Esophagus muscularis mucosa (tissue), 4 donors: ENCODE data around the gene UMODL1.

Experiments used
- EP300 ChIP-seq: sonication (generic); formaldehyde crosslinking; IDR thresholded peaks from one replicate; pipeline ENCODE4 v1.6.1; 2017; ENCODE audit warnings: antibody characterized with exemption
- POLR2A ChIP-seq: fragments of 450-650 bp; IDR thresholded peaks from one replicate; pipeline ENCODE4 v1.6.1; 2017; ENCODE audit warnings: antibody characterized with exemption, moderate library complexity, mild to moderate bottlenecking, low read depth
- POLR2AphosphoS5 ChIP-seq, 2 donors: sonication (generic); formaldehyde crosslinking; IDR thresholded peaks; one replicate each; pipeline ENCODE4 v1.6.1; 2017; ENCODE audit warnings: antibody characterized with exemption in 2 of 2
- TF ChIP-seq, protein P1 (sequence below), 3 experiments: fragments of 200-600 bp in 2 of 3; fragments of 450-650 bp in 1 of 3; sonication (generic) in 2 of 3; IDR thresholded peaks; one replicate each; pipeline ENCODE4 v1.5.1; 2017 to 2019; ENCODE audit warnings: antibody characterized with exemption in 3 of 3, mild to moderate bottlenecking in 2 of 3, moderate library complexity in 1 of 3

DNA sequence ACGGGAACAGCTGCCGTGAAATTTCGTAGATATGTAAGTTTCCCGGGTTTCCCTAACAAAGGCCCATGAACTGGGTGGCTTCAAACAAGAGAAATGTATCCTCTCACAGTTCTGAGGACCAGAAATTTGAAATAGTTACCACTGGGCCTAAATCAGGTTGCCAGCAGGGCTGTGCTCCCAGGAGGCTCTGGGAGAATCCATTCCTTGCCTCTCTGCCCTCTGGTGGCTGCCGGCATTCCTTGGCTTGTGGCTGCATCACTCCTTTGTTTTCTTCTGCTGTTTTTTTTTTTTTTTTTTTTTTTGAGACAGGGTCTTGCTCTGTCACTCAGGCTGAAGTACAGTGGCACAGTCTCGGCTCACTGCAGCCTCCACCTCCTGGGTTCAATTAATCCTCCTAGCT is 23.7 kb downstream of the UMODL1 start:
- TF ChIP-seq, protein P1, sequence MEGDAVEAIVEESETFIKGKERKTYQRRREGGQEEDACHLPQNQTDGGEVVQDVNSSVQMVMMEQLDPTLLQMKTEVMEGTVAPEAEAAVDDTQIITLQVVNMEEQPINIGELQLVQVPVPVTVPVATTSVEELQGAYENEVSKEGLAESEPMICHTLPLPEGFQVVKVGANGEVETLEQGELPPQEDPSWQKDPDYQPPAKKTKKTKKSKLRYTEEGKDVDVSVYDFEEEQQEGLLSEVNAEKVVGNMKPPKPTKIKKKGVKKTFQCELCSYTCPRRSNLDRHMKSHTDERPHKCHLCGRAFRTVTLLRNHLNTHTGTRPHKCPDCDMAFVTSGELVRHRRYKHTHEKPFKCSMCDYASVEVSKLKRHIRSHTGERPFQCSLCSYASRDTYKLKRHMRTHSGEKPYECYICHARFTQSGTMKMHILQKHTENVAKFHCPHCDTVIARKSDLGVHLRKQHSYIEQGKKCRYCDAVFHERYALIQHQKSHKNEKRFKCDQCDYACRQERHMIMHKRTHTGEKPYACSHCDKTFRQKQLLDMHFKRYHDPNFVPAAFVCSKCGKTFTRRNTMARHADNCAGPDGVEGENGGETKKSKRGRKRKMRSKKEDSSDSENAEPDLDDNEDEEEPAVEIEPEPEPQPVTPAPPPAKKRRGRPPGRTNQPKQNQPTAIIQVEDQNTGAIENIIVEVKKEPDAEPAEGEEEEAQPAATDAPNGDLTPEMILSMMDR (IDR thresholded peaks at IDR 0.05): no peak
- TF ChIP-seq POLR2A (no peak), POLR2AphosphoS5 (IDR thresholded peaks at IDR 0.05) (no peak), EP300 (no peak)
